K562 (cell line): Measurements from ENCODE around the gene IDH2. TPM values are rescaled to one million over a fixed set of nuclear protein-coding genes. Genes with fewer than 3 reads are reported as not detected.

ENCODE experiments used
- ATAC-seq: fragments of 200-7000 bp; cut with Tn5 transposase; 3 replicates; pipeline ENCODE4 v1.9.1; 2020; ENCODE audit warnings: moderate library complexity
- BruUV-seq: library from RNA; stranded (reverse); fragments of 400-500 nt; replicated peaks from 2 replicates; lab custom pipeline; 2021; lab: Mats Ljungman, UMichigan
- CTCF ChIA-PET: fragments of 300-600 bp; formaldehyde crosslinking; extraction: SDS; loops from one replicate; lab custom pipeline; 2021; ENCODE audit warnings: low intra/inter-chr PET ratio; lab: Yijun Ruan, JAX
- POLR2A ChIA-PET: fragments of 300-600, 350-650 bp; sonication (Branson Sonifier 250); formaldehyde crosslinking; extraction: SDS; loops from one replicate; lab custom pipeline; 2021; ENCODE audit warnings: antibody characterized with exemption, inconsistent platforms; lab: Yijun Ruan, JAX
- DNase-seq, 4 experiments: peaks; one replicate each; pipeline versions ENCODE4 v3.0.0 to v3.0.0-alpha.2; 2011 to 2018; ENCODE audit warnings: low spot score in 3 of 4, mixed read lengths in 3 of 4; ENCODE audit errors: extremely low read depth in 1 of 4
- FAIRE-seq: peaks from 2 replicates; lab custom pipeline; 2011; peaks lifted over from hg19 to GRCh38; lab: Jason Lieb, UNC
- H2AFZ ChIP-seq: 2 replicates; pipeline ENCODE4 v1.6.0; 2011; ENCODE audit warnings: low read depth, low read length, control low read depth, inconsistent platforms
- H3K27ac ChIP-seq: fragments of 200-600 bp; 3 replicates; pipeline ENCODE4 v1.8.0; 2011; ENCODE audit warnings: low read depth, mild to moderate bottlenecking, control low read depth, inconsistent platforms, low read length, moderate library complexity, mixed read lengths; ENCODE audit errors: extremely low read depth
- H3K27me3 ChIP-seq, 2 experiments: fragments of 300-600 bp in 1 of 2; 2 replicates in 1 of 2; 3 replicates in 1 of 2; pipeline versions ENCODE4 v1.6.0 to v1.8.0; 2011; ENCODE audit warnings: inconsistent platforms in 2 of 2, low read length in 2 of 2, mild to moderate bottlenecking in 1 of 2, mixed read lengths in 1 of 2, moderate library complexity in 1 of 2; ENCODE audit not compliant: control insufficient read depth in 2 of 2, insufficient read depth in 2 of 2
- H3K36me3 ChIP-seq: fragments of 300-600 bp; 3 replicates; pipeline ENCODE4 v1.8.0; 2011; ENCODE audit warnings: mild to moderate bottlenecking, low read length, inconsistent platforms; ENCODE audit not compliant: control insufficient read depth, insufficient read depth
- H3K4me1 ChIP-seq, 2 experiments: fragments of 200-600 bp in 1 of 2; replicated peaks in 1 of 2; 2 replicates in 1 of 2; 3 replicates in 1 of 2; pipeline versions ENCODE4 v1.5.1 to v1.8.0; 2011; ENCODE audit warnings: inconsistent platforms in 2 of 2, low read length in 2 of 2, mild to moderate bottlenecking in 1 of 2, mixed read lengths in 1 of 2, moderate library complexity in 1 of 2; ENCODE audit not compliant: control insufficient read depth in 2 of 2, insufficient read depth in 2 of 2
- H3K4me2 ChIP-seq: 2 replicates; pipeline ENCODE4 v1.6.1; 2011; ENCODE audit warnings: low read length, control low read depth, inconsistent platforms, mixed read lengths; ENCODE audit not compliant: insufficient read depth
- H3K4me3 ChIP-seq: fragments of 200-600 bp; sonication (generic), shearing (Covaris generic); 2 replicates; pipeline ENCODE4 v1.5.1; 2016; ENCODE audit warnings: control low read depth, inconsistent platforms
- H3K79me2 ChIP-seq: fragments of 200-600 bp; 3 replicates; pipeline ENCODE4 v1.8.0; 2011; ENCODE audit warnings: low read length, inconsistent platforms; ENCODE audit not compliant: control insufficient read depth, insufficient read depth
- H3K9ac ChIP-seq, 2 experiments: 2 replicates each; pipeline versions ENCODE4 v1.6.0 to v1.6.1; 2011; ENCODE audit warnings: low read depth in 2 of 2, low read length in 2 of 2, control low read depth in 1 of 2, inconsistent platforms in 1 of 2, mild to moderate bottlenecking in 1 of 2, mixed read lengths in 1 of 2; ENCODE audit not compliant: insufficient read depth in 1 of 2
- H3K9me1 ChIP-seq: one replicate; pipeline ENCODE4 v1.6.0; 2011; ENCODE audit warnings: inconsistent platforms, mild to moderate bottlenecking, low read length, moderate library complexity; ENCODE audit not compliant: control insufficient read depth, insufficient read depth
- H3K9me3 ChIP-seq: replicated peaks from 2 replicates; pipeline ENCODE4 v1.5.1; 2011; ENCODE audit warnings: low read depth, low read length, inconsistent platforms; ENCODE audit not compliant: control insufficient read depth, insufficient read depth
- H4K20me1 ChIP-seq: replicated peaks from 2 replicates; pipeline ENCODE4 v1.6.1; 2011; ENCODE audit warnings: low read length, inconsistent platforms, mixed read lengths; ENCODE audit not compliant: control insufficient read depth, insufficient read depth
- EHMT2 ChIP-seq: fragments of 450-650 bp; IDR thresholded peaks from 2 replicates; pipeline ENCODE4 v1.6.1; 2018; ENCODE audit warnings: antibody characterized with exemption
- FUS ChIP-seq: fragments of 200-400 bp; formaldehyde crosslinking; optimal IDR thresholded peaks from 2 replicates; pipeline ENCODE3; 2017; ENCODE audit warnings: low read depth, low read length
- GABPB2 ChIP-seq: fragments of 250-450 bp; sonication (Bioruptor Pico); conservative IDR thresholded peaks from 2 replicates; pipeline ENCODE4 v1.5.1; 2021; ENCODE audit warnings: mild to moderate bottlenecking
- HEY1 ChIP-seq: fragments of 250-450 bp; sonication (Bioruptor Pico); IDR thresholded peaks from 2 replicates; pipeline ENCODE4 v1.5.0; 2020; ENCODE audit warnings: mild to moderate bottlenecking, moderate library complexity, borderline replicate concordance
- HSF4 ChIP-seq: fragments of 250-450 bp; sonication (Bioruptor Pico); IDR thresholded peaks from 2 replicates; pipeline ENCODE4 v2.1.2; 2022; ENCODE audit warnings: mild to moderate bottlenecking, moderate library complexity, borderline replicate concordance
- NCOR1 ChIP-seq: fragments of 450-650 bp; IDR thresholded peaks from 2 replicates; pipeline ENCODE4 v1.6.1; 2016; ENCODE audit warnings: mild to moderate bottlenecking, moderate library complexity
- PTBP1 ChIP-seq: fragments of 200-400 bp; formaldehyde crosslinking; IDR thresholded peaks from 2 replicates; pipeline ENCODE4 v1.6.1; 2017; ENCODE audit warnings: low read depth, low read length
- PURB ChIP-seq: sonication (generic); formaldehyde crosslinking; IDR thresholded peaks from 2 replicates; pipeline ENCODE4 v1.9.0; 2021; ENCODE audit warnings: low read depth, mild to moderate bottlenecking, missing genetic modification reagents
- RAD21 ChIP-seq, 2 experiments: fragments of 250-450 bp in 1 of 2; fragments of 450-650 bp in 1 of 2; sonication (Bioruptor Pico) in 1 of 2; formaldehyde crosslinking in 1 of 2; IDR thresholded peaks in 1 of 2; conservative IDR thresholded peaks in 1 of 2; 2 replicates each; pipeline versions ENCODE4 v1.4.0 to v1.8.0; 2020 to 2022; ENCODE audit warnings: mild to moderate bottlenecking in 2 of 2, moderate library complexity in 1 of 2
- RBBP5 ChIP-seq: fragments of 200-600 bp; sonication (generic); IDR thresholded peaks from 2 replicates; pipeline ENCODE4 v1.6.1; 2012; ENCODE audit warnings: borderline replicate concordance, mild to moderate bottlenecking, low read length, control low read depth, inconsistent platforms; ENCODE audit not compliant: insufficient read depth, poor library complexity, severe bottlenecking
- SRSF3 ChIP-seq: fragments of 200-400 bp; formaldehyde crosslinking; IDR thresholded peaks from 2 replicates; pipeline ENCODE4 v1.6.1; 2016; ENCODE audit warnings: mild to moderate bottlenecking, low read length, moderate library complexity; ENCODE audit not compliant: insufficient read depth
- STAG1 ChIP-seq: sonication (generic); formaldehyde crosslinking; IDR thresholded peaks from 2 replicates; pipeline ENCODE4 v1.5.0; 2020; ENCODE audit warnings: missing genetic modification reagents, borderline replicate concordance
- TCF3 ChIP-seq: sonication (generic); formaldehyde crosslinking; IDR thresholded peaks from 2 replicates; pipeline ENCODE4 v1.4.0; 2020; ENCODE audit warnings: mild to moderate bottlenecking, missing genetic modification reagents
- TCF7 ChIP-seq: sonication (generic); IDR thresholded peaks from 2 replicates; pipeline ENCODE4 v1.6.1; 2016; ENCODE audit warnings: antibody characterized with exemption, borderline replicate concordance
- ZBTB17 ChIP-seq: fragments of 450-650 bp; formaldehyde crosslinking; IDR thresholded peaks from 2 replicates; pipeline ENCODE4 v1.4.0; 2020; ENCODE audit warnings: mild to moderate bottlenecking
- ZC3H4 ChIP-seq: sonication (generic); formaldehyde crosslinking; IDR thresholded peaks from 2 replicates; pipeline ENCODE4 v1.9.0; 2021; ENCODE audit warnings: missing genetic modification reagents, borderline replicate concordance
- ZNF431 ChIP-seq: sonication (generic); formaldehyde crosslinking; IDR thresholded peaks from 2 replicates; pipeline ENCODE4 v1.8.0; 2022; ENCODE audit warnings: mild to moderate bottlenecking, missing genetic modification reagents
- ZNF695 ChIP-seq: fragments of 450-650 bp; formaldehyde crosslinking; IDR thresholded peaks from 2 replicates; pipeline ENCODE4 v1.4.0; 2020; ENCODE audit warnings: mild to moderate bottlenecking, moderate library complexity
- ZNF696 ChIP-seq: fragments of 250-450 bp; sonication (Bioruptor Pico); conservative IDR thresholded peaks from 2 replicates; pipeline ENCODE4 v1.4.0; 2020; ENCODE audit warnings: mild to moderate bottlenecking, moderate library complexity
- ZNF830 ChIP-seq: fragments of 250-450 bp; sonication (Bioruptor Pico); IDR thresholded peaks from 2 replicates; pipeline ENCODE4 v1.5.0; 2021; ENCODE audit warnings: mild to moderate bottlenecking
- ZZZ3 ChIP-seq: fragments of 450-650 bp; IDR thresholded peaks from 2 replicates; pipeline ENCODE4 v1.6.1; 2016; ENCODE audit warnings: antibody characterized with exemption, mild to moderate bottlenecking, moderate library complexity
- whole genome bisulfite sequencing: fragments of 100-300 bp; shearing (Covaris generic); methylation state at CpG from one replicate; pipeline ENCODE4 v1.1.6; 2016; ENCODE audit warnings: low coverage, mixed read lengths; ENCODE audit not compliant: insufficient coverage; ENCODE audit errors: missing lambda C conversion rate; 5-methylcytosine and 5-hydroxymethylcytosine counted together
- in situ Hi-C: fragments of 300-500 bp; cut with MboI; formaldehyde crosslinking; loops from 4 replicates; pipeline ENCODE4 v1.15.0; 2018; ENCODE audit warnings: inconsistent platforms, mixed read lengths
- intact Hi-C: fragments of 100-400 bp; cut with micrococcal nuclease; formaldehyde crosslinking; loops from 2 replicates; pipeline ENCODE4 v1.14.2; 2022
- polyA plus RNA-seq, 8 experiments: library from polyadenylated mRNA; depleted of rRNA in 4 of 8; stranded (reverse) in 5 of 8; unstranded in 3 of 8; fragments of >200 nt; fragmentation: Nextera tagmentation in 2 of 8; fragmentation: Illumina TruSeq in 1 of 8; extraction: Ambion mirVana in 2 of 8; extraction: Trizol in 1 of 8; gene quantifications; 2 replicates each; pipeline versions ENCODE4 v1.2.1 to v1.2.3, GENCODE V29; 2011 to 2014; ENCODE audit warnings: inconsistent platforms in 1 of 8, missing spikeins in 1 of 8
- total RNA-seq, 7 experiments: library from RNA; depleted of rRNA in 6 of 7; stranded (reverse); fragments of >200 nt in 6 of 7; fragmentation: Illumina TruSeq in 2 of 7; extraction: Trizol in 2 of 7; gene quantifications; 2 replicates each; pipeline versions ENCODE4 v1.2.1 to v1.2.3, GENCODE V29; 2011 to 2021; ENCODE audit warnings: low replicate concordance in 1 of 7
- TF ChIP-seq, protein P1 (sequence below): fragments of 450-650 bp; formaldehyde crosslinking; IDR thresholded peaks from 2 replicates; pipeline ENCODE4 v1.4.0; 2020; ENCODE audit warnings: mild to moderate bottlenecking, moderate library complexity
- TF ChIP-seq, protein P2 (sequence below): fragments of 250-450 bp; sonication (Bioruptor Pico); IDR thresholded peaks from 2 replicates; pipeline ENCODE4 v1.4.0; 2020

The IDH2 gene
- total and polyA plus RNA-seq, 9 of the 15 experiments (the other 6 are each of a cell fraction or from before 2014, with no cell fraction given) = 0.70 to 99.9 (median 59.2) TPM

DNA sequence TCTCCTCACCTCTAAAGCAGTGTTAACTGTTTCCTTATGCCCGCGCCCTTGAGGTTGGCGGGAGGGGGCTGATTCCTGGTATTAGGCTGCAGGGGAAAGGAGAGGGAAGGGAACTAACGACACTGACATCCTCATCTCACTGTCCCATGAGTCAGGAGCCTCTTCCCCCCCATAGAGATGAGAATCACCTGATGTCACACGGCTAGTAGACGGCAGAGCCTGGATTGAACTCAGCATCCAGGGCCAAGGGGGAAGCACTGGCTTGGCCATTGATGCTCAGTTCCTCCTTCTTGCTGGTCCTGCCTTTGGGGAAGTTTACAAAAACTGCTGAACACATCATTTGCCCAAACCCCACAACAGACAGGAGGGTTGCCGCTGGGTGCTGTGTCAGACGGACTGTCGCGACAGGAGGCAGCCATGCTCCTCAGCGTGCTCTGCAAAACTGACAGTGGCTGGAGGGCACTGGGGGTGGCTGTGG, 38.5 kb downstream of the IDH2 start:
- ChIA-PET CTCF (no interaction called here), POLR2A (interaction anchor here (0.6 kb wide), 1 partner anchor 11 kb away, joined by 4 read pairs; no protein-coding TSS in a partner anchor)
- Histone ChIP-seq H3K27me3 (no peaks in the 10 kb centered on the region), H3K9me3 (no peaks in the 10 kb centered on the region), H3K4me2 (no peak overlapping the region; the same call in 1 of the 2 replicates), H3K9me1 (no peaks in the 10 kb centered on the region), H3K4me3 (no peak overlapping the region), H3K36me3 (no peaks in the 10 kb centered on the region; the same call in 1 of the 3 replicates), H3K4me1 (peaks cover 50 to 61% of the 10 kb centered on the region in 2 experiments), H4K20me1 (no peaks in the 10 kb centered on the region), H2AFZ (peak overlapping the region; percentile 56), H3K79me2 (peaks cover 7% of the 10 kb centered on the region; the same call in 2 of the 3 replicates), H3K9ac (peak overlapping the region in 1 of 2 experiments; percentile 80; a peak in 2 of 4 replicates), H3K27ac (peak overlapping the region; percentile 46; the same call in 1 of the 3 replicates)
- in situ Hi-C loops = no loop called here
- WGBS = 47% methylated on average over 10 of the region's 11 CpGs
- intact Hi-C loops = no loop called here
- DNase-seq = peak in 3 of 4 experiments; percentile 31 to 63 (median 37)
- FAIRE-seq = peak; percentile 77
- peak; percentile 12; the same call in 2 of the 3 replicates for ATAC-seq
- no TSS peak for BruUV-seq
- no peak for TF ChIP-seq ZNF695 (CRISPR knock-in tag)
- TF ChIP-seq, protein P1, sequence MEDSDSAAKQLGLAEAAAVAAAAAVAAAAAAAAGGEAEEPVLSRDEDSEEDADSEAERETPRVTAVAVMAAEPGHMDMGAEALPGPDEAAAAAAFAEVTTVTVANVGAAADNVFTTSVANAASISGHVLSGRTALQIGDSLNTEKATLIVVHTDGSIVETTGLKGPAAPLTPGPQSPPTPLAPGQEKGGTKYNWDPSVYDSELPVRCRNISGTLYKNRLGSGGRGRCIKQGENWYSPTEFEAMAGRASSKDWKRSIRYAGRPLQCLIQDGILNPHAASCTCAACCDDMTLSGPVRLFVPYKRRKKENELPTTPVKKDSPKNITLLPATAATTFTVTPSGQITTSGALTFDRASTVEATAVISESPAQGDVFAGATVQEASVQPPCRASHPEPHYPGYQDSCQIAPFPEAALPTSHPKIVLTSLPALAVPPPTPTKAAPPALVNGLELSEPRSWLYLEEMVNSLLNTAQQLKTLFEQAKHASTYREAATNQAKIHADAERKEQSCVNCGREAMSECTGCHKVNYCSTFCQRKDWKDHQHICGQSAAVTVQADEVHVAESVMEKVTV (CRISPR knock-in tag) = no peak
- no peak for TF ChIP-seq TCF3
- no peak for TF ChIP-seq RAD21 (CRISPR knock-in tag; conservative IDR thresholded peaks at IDR 0.05 in 1 of 2, IDR thresholded peaks at IDR 0.05 in 1 of 2)
- TF ChIP-seq ZBTB17 (CRISPR knock-in tag) = no peak
- no peak for TF ChIP-seq HEY1 (CRISPR knock-in tag)
- TF ChIP-seq STAG1 (CRISPR knock-in tag) = no peak
- no peak for TF ChIP-seq ZNF431 (CRISPR knock-in tag)
- no peak for TF ChIP-seq EHMT2
- TF ChIP-seq NCOR1 = no peak
- no peak for TF ChIP-seq SRSF3
- TF ChIP-seq ZNF830 (CRISPR knock-in tag) = no peak
- TF ChIP-seq ZC3H4 (CRISPR knock-in tag) = no peak
- TF ChIP-seq ZNF696 (CRISPR knock-in tag) = no peak
- no peak for TF ChIP-seq FUS
- TF ChIP-seq RBBP5 = peak; percentile 28
- TF ChIP-seq, protein P2, sequence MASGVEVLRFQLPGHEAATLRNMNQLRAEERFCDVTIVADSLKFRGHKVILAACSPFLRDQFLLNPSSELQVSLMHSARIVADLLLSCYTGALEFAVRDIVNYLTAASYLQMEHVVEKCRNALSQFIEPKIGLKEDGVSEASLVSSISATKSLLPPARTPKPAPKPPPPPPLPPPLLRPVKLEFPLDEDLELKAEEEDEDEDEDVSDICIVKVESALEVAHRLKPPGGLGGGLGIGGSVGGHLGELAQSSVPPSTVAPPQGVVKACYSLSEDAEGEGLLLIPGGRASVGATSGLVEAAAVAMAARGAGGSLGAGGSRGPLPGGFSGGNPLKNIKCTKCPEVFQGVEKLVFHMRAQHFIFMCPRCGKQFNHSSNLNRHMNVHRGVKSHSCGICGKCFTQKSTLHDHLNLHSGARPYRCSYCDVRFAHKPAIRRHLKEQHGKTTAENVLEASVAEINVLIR (CRISPR knock-in tag) = no peak
- TF ChIP-seq PTBP1 = no peak
- no peak for TF ChIP-seq ZZZ3
- TF ChIP-seq PURB (CRISPR knock-in tag) = no peak
- no peak for TF ChIP-seq GABPB2 (CRISPR knock-in tag)
- TF ChIP-seq TCF7 = no peak
- no peak for TF ChIP-seq HSF4
